Measurements from ENCODE around the gene LPCAT2. TPM values are rescaled to one million over a fixed set of nuclear protein-coding genes. Genes with fewer than 3 reads are reported as not detected.

LPCAT2 gene
- total RNA-seq, 1 experiment from 2014 or later = 25.2 TPM

DNA sequence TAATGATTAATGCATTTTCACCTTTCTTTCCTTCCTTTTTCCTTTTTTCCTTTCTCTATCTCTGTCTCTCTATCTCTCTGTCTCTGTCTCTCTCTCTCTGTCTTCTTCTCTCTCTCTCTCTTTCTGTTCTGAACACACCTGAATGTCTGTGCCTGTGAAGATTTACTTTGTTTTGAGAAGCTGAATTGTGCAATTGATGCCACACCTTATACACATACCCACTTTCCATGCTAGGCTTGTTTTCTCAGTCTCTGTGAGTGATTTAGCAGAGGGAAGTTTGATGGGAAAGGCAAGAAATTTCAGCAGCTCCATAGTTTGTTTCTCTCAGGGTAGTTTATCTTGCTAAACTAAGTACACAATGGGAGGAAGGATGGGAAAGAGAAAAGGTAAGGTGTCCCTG lies 48.3 kb downstream of the LPCAT2 start:
- no peak overlapping the region for H3K27ac Mint-ChIP-seq (ENCODE audit: unreplicated experiment)

GRCh38 chr16:55559233-55559632 lies 50.4 kb downstream of the LPCAT2 start:
- Histone ChIP-seq H3K4me1 (no peaks in the 10 kb centered on the region), H3K9me3 (no peaks in the 10 kb centered on the region), H3K27me3 (replicated peaks; ENCODE audit: control insufficient read depth, insufficient read depth, low read length) (no peaks in the 10 kb centered on the region), H3K4me3 (ENCODE audit: low read depth, low read length) (no peak overlapping the region), H3K36me3 (ENCODE audit: control insufficient read depth, insufficient read depth, low read length) (no peaks in the 10 kb centered on the region)
- no peak for DNase-seq
- Mint-ChIP-seq H3K4me3 (ENCODE audit: unreplicated experiment) (no peak overlapping the region), H3K4me1 (ENCODE audit: low read depth, unreplicated experiment) (peaks cover 7% of the 10 kb centered on the region), H3K36me3 (ENCODE audit: insufficient read depth, unreplicated experiment) (no peaks in the 10 kb centered on the region), H3K9me3 (ENCODE audit: unreplicated experiment) (no peaks in the 10 kb centered on the region), H3K27ac (ENCODE audit: unreplicated experiment) (no peak overlapping the region), H3K27me3 (ENCODE audit: insufficient read depth, unreplicated experiment) (no peaks in the 10 kb centered on the region)
- intact Hi-C loops (cut with micrococcal nuclease; ENCODE audit: unreplicated experiment) = no loop called here
- no TSS peak for BruUV-seq (replicated peaks)
- no peak for TF ChIP-seq CTCF (IDR thresholded peaks at IDR 0.05; ENCODE audit: insufficient read depth in 1 of 2, low read depth in 1 of 2, low read length in 1 of 2, severe bottlenecking in 1 of 2, unreplicated experiment in 1 of 2)
- POLR2A ChIA-PET = no interaction called here
- CTCF ChIA-PET = no interaction called here

More for the DNA sequence above, 48.3 kb downstream of the LPCAT2 start:
- POLR2A ChIA-PET = no interaction called here
- no peak overlapping the region for H3K4me3 ChIP-seq (ENCODE audit: low read depth, low read length)
- H3K27me3 Mint-ChIP-seq (ENCODE audit: insufficient read depth, unreplicated experiment) = no peaks in the 10 kb centered on the region
- no peaks in the 10 kb centered on the region for H3K36me3 Mint-ChIP-seq (ENCODE audit: insufficient read depth, unreplicated experiment)
- no peaks in the 10 kb centered on the region for H3K9me3 Mint-ChIP-seq (ENCODE audit: unreplicated experiment)
- intact Hi-C loops (cut with micrococcal nuclease; ENCODE audit: unreplicated experiment) = no loop called here
- no TSS peak for BruUV-seq (replicated peaks)
- peaks cover 7% of the 10 kb centered on the region for H3K4me1 Mint-ChIP-seq (ENCODE audit: low read depth, unreplicated experiment)
- H3K36me3 ChIP-seq (ENCODE audit: control insufficient read depth, insufficient read depth, low read length) = no peaks in the 10 kb centered on the region; the same call in 1 of the 2 replicates
- H3K4me3 Mint-ChIP-seq (ENCODE audit: unreplicated experiment) = no peak overlapping the region
- no peaks in the 10 kb centered on the region for H3K9me3 ChIP-seq
- no peaks in the 10 kb centered on the region for H3K27me3 ChIP-seq (replicated peaks; ENCODE audit: control insufficient read depth, insufficient read depth, low read length)
- H3K4me1 ChIP-seq = no peaks in the 10 kb centered on the region
- TF ChIP-seq CTCF (IDR thresholded peaks at IDR 0.05; ENCODE audit: insufficient read depth in 1 of 2, low read depth in 1 of 2, low read length in 1 of 2, severe bottlenecking in 1 of 2, unreplicated experiment in 1 of 2) = no peak
- DNase-seq = no peak
- CTCF ChIA-PET = no interaction called here

DNA sequence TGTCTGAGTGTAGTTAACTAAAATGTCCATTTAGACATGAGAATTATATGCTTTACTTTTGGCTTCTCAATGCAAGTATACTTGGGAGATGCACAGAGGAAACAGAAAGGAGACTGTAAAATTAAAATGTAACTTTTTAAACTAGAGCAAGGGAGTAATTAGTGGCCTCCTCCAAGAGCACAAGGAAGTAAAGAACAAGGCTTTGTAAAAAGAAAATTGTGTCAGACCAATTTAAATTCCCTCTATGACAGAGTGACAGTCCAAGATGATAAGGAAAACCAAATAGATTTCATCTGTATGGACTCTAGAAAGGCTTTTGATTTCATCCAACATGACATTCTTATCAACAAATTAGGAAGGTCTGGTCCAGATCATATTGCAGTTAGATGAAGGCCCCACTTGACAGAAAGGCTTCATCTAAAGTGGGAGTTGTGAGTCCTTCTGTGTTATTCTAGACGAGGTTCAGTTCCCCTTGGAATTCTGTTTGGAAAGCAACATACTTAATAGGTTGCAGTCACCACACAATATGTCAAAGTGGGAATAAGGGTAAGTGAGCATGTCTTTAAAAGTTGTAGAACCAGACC lies 51.2 kb downstream of the LPCAT2 start:
- H3K27me3 ChIP-seq (replicated peaks; ENCODE audit: control insufficient read depth, insufficient read depth, low read length) = no peaks in the 10 kb centered on the region
- CTCF ChIA-PET = no interaction called here
- no peak overlapping the region for H3K27ac Mint-ChIP-seq (ENCODE audit: unreplicated experiment)
- intact Hi-C loops (cut with micrococcal nuclease; ENCODE audit: unreplicated experiment) = no loop called here
- no peak overlapping the region for H3K4me3 ChIP-seq (ENCODE audit: low read depth, low read length)
- H3K4me3 Mint-ChIP-seq (ENCODE audit: unreplicated experiment) = no peak overlapping the region
- no peak for TF ChIP-seq CTCF (IDR thresholded peaks at IDR 0.05; ENCODE audit: insufficient read depth in 1 of 2, low read depth in 1 of 2, low read length in 1 of 2, severe bottlenecking in 1 of 2, unreplicated experiment in 1 of 2)
- H3K9me3 Mint-ChIP-seq (ENCODE audit: unreplicated experiment) = no peaks in the 10 kb centered on the region
- no peaks in the 10 kb centered on the region for H3K36me3 Mint-ChIP-seq (ENCODE audit: insufficient read depth, unreplicated experiment)
- DNase-seq = no peak
- H3K4me1 Mint-ChIP-seq (ENCODE audit: low read depth, unreplicated experiment) = peaks cover 7% of the 10 kb centered on the region
- H3K9me3 ChIP-seq = no peaks in the 10 kb centered on the region
- H3K27me3 Mint-ChIP-seq (ENCODE audit: insufficient read depth, unreplicated experiment) = no peaks in the 10 kb centered on the region
- no TSS peak for BruUV-seq (replicated peaks)
- no peaks in the 10 kb centered on the region for H3K36me3 ChIP-seq (ENCODE audit: control insufficient read depth, insufficient read depth, low read length)
- POLR2A ChIA-PET = no interaction called here
- no peaks in the 10 kb centered on the region for H3K4me1 ChIP-seq
